SK-N-SH (cell line): ENCODE results near the gene MAP2K4.

ENCODE experiments used
- EZH2phosphoT487 ChIP-seq: fragments of 200-600 bp; sonication (generic); IDR thresholded peaks from 2 replicates; pipeline ENCODE4 v1.6.1; 2017; ENCODE audit warnings: low read depth, mixed run types, mild to moderate bottlenecking, antibody characterized with exemption, moderate library complexity, borderline replicate concordance
- JUND ChIP-seq: IDR thresholded peaks from 2 replicates; pipeline ENCODE4 v1.4.0; 2012
- NRF1 ChIP-seq: IDR thresholded peaks from 2 replicates; pipeline ENCODE4 v1.6.1; 2012; ENCODE audit warnings: low read depth, mild to moderate bottlenecking, low read length
- POLR2AphosphoS5 ChIP-seq: IDR thresholded peaks from 2 replicates; pipeline ENCODE4 v1.6.1; 2012; ENCODE audit warnings: low read depth, low read length
- RAD21 ChIP-seq: IDR thresholded peaks from 2 replicates; pipeline ENCODE4 v1.6.1; 2012; ENCODE audit warnings: mild to moderate bottlenecking, low read length
- RCOR1 ChIP-seq: fragments of 150-350 bp; IDR thresholded peaks from 2 replicates; pipeline ENCODE4 v1.6.1; 2017; ENCODE audit warnings: antibody characterized with exemption, low read length
- RFX5 ChIP-seq: IDR thresholded peaks from 2 replicates; pipeline ENCODE4 v1.6.1; 2012; ENCODE audit warnings: mild to moderate bottlenecking, improper control_type of control experiment, low read length
- TAF1 ChIP-seq: IDR thresholded peaks from 2 replicates; pipeline ENCODE4 v1.6.1; 2012; ENCODE audit warnings: low read depth, mild to moderate bottlenecking, low read length, moderate library complexity, borderline replicate concordance
- USF1 ChIP-seq: IDR thresholded peaks from 2 replicates; pipeline ENCODE4 v1.4.0; 2012; ENCODE audit warnings: low read depth, borderline replicate concordance
- USF2 ChIP-seq: fragments of 150-350 bp; IDR thresholded peaks from 2 replicates; pipeline ENCODE4 v1.6.1; 2017; ENCODE audit warnings: antibody characterized with exemption, low read length, low read depth, borderline replicate concordance
- TF ChIP-seq, protein P1 (sequence below): fragments of 200-600 bp; sonication (generic); IDR thresholded peaks from 2 replicates; pipeline ENCODE4 v1.6.1; 2017; ENCODE audit warnings: antibody characterized with exemption, mild to moderate bottlenecking, moderate library complexity

- TF ChIP-seq USF1: no peak
- TF ChIP-seq, protein P1, sequence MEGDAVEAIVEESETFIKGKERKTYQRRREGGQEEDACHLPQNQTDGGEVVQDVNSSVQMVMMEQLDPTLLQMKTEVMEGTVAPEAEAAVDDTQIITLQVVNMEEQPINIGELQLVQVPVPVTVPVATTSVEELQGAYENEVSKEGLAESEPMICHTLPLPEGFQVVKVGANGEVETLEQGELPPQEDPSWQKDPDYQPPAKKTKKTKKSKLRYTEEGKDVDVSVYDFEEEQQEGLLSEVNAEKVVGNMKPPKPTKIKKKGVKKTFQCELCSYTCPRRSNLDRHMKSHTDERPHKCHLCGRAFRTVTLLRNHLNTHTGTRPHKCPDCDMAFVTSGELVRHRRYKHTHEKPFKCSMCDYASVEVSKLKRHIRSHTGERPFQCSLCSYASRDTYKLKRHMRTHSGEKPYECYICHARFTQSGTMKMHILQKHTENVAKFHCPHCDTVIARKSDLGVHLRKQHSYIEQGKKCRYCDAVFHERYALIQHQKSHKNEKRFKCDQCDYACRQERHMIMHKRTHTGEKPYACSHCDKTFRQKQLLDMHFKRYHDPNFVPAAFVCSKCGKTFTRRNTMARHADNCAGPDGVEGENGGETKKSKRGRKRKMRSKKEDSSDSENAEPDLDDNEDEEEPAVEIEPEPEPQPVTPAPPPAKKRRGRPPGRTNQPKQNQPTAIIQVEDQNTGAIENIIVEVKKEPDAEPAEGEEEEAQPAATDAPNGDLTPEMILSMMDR: no peak
- TF ChIP-seq JUND: no peak
- TF ChIP-seq POLR2AphosphoS5: no peak
- no peak for TF ChIP-seq TAF1
- no peak for TF ChIP-seq EZH2phosphoT487
- no peak for TF ChIP-seq RAD21
- TF ChIP-seq RFX5: no peak
- no peak for TF ChIP-seq USF2
- no peak for TF ChIP-seq RCOR1
- no peak for TF ChIP-seq NRF1
These were observed 78.7 kb downstream of the MAP2K4 start for GRCh38 chr17:12099412-12099811.
